Peyer's patch (tissue), 4 donors: ENCODE measurements around the gene MGAT4C.

Experiments used
- POLR2A ChIP-seq, 2 donors: fragments of 450-650 bp; IDR thresholded peaks; one replicate each; pipeline ENCODE4 v1.5.1; 2017; ENCODE audit warnings: antibody characterized with exemption in 2 of 2, mild to moderate bottlenecking in 2 of 2, moderate library complexity in 2 of 2
- TF ChIP-seq, protein P1 (sequence below), 6 experiments: fragments of 450-650 bp in 4 of 6; fragments of 200-600 bp in 2 of 6; sonication (generic) in 1 of 6; IDR thresholded peaks; one replicate each; pipeline ENCODE4 v1.5.1; 2017 to 2019; ENCODE audit warnings: antibody characterized with exemption in 6 of 6, mild to moderate bottlenecking in 3 of 6, moderate library complexity in 1 of 6

DNA sequence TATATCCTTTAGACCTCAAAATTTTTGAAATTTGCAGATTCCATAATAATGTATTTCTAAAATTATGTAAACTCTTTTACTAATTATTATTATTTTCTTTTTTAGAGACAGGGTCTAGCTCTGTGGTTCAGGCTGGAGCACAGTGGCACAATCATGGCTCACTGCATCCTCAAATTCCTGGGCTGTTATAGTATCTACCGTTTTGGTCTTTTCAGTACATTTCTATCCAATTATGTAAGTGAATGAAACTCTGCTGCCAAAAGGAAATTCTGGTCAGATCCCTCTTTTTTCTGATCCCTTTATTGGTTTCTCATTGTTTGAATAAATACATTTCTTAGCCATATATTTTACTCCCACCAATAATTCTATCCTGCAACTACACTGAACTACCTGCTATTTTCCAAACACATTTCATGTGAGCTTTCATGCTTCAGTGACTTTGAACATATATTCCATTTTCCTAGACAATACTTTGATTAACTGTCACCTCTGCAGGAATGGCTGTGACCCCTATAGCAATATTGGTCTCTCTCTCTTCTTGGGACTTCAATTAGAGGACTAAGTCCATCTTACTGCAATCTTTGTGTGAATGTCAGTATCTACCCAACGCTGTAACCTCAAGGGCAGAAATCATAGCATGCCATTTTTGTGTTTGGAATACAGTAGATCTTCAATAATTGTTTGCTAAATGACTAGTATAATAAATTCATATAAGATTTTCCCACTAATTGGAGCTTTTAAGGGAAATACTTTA lies 198.9 kb downstream of the MGAT4C start:
- TF ChIP-seq, protein P1, sequence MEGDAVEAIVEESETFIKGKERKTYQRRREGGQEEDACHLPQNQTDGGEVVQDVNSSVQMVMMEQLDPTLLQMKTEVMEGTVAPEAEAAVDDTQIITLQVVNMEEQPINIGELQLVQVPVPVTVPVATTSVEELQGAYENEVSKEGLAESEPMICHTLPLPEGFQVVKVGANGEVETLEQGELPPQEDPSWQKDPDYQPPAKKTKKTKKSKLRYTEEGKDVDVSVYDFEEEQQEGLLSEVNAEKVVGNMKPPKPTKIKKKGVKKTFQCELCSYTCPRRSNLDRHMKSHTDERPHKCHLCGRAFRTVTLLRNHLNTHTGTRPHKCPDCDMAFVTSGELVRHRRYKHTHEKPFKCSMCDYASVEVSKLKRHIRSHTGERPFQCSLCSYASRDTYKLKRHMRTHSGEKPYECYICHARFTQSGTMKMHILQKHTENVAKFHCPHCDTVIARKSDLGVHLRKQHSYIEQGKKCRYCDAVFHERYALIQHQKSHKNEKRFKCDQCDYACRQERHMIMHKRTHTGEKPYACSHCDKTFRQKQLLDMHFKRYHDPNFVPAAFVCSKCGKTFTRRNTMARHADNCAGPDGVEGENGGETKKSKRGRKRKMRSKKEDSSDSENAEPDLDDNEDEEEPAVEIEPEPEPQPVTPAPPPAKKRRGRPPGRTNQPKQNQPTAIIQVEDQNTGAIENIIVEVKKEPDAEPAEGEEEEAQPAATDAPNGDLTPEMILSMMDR (IDR thresholded peaks at IDR 0.05): no peak
- TF ChIP-seq POLR2A (IDR thresholded peaks at IDR 0.05): no peak
